Naive B cell (primary cell): ENCODE results near the gene GPR152. TPM values are rescaled to one million over a fixed set of nuclear protein-coding genes. Genes with fewer than 3 reads are reported as not detected.

Experiments used
- ATAC-seq, 2 donors: fragments of 150-1000 bp; cut with Tn5 transposase; 2 replicates each; pipeline ENCODE4 v1.10.0; 2021; ENCODE audit warnings: low read depth in 2 of 2, mild to moderate bottlenecking in 2 of 2, moderate library complexity in 2 of 2
- DNase-seq: peaks from one replicate; pipeline ENCODE4 v3.0.0; 2022
- H3K27ac Mint-ChIP-seq, 6 donors: one replicate each; pipeline ENCODE4 v1.8.0; 2020 to 2022; ENCODE audit warnings: mild to moderate bottlenecking in 6 of 6, mixed read lengths in 6 of 6, moderate library complexity in 5 of 6, inconsistent platforms in 2 of 6
- H3K27me3 Mint-ChIP-seq, 3 donors: one replicate each; pipeline ENCODE4 v1.8.0; 2021 to 2022; ENCODE audit warnings: mixed read lengths in 3 of 3, mild to moderate bottlenecking in 1 of 3
- H3K36me3 Mint-ChIP-seq, 2 donors: one replicate each; pipeline ENCODE4 v1.8.0; 2020 to 2022; ENCODE audit warnings: mixed read lengths in 2 of 2, inconsistent platforms in 1 of 2, mild to moderate bottlenecking in 1 of 2
- H3K4me1 Mint-ChIP-seq, 3 donors: one replicate each; pipeline ENCODE4 v1.8.0; 2020 to 2022; ENCODE audit warnings: mixed read lengths in 3 of 3, inconsistent platforms in 1 of 3, mild to moderate bottlenecking in 1 of 3, moderate library complexity in 1 of 3
- H3K4me3 Mint-ChIP-seq, 8 donors: one replicate each; pipeline ENCODE4 v1.8.0; 2020 to 2022; ENCODE audit warnings: mild to moderate bottlenecking in 8 of 8, mixed read lengths in 8 of 8, moderate library complexity in 8 of 8, inconsistent platforms in 2 of 8
- H3K9me3 Mint-ChIP-seq, 7 donors: one replicate each; pipeline ENCODE4 v1.8.0; 2020 to 2022; ENCODE audit warnings: mixed read lengths in 7 of 7, mild to moderate bottlenecking in 5 of 7, inconsistent platforms in 2 of 7, moderate library complexity in 1 of 7
- polyA plus RNA-seq, 6 donors: library from polyadenylated mRNA; unstranded; fragments of 300-500 nt; fragmentation: Illumina TruSeq; gene quantifications; one replicate each; pipeline ENCODE4 v1.2.3, GENCODE V29; 2021; ENCODE audit warnings: low read depth in 6 of 6

The GPR152 gene
- polyA plus RNA-seq, 6 donors from 2014 or later: 1.1 to 2.5 (median 1.7) TPM; not detected in 1

GRCh38 chr11:67453816-67454732 is 1.5 kb upstream of the GPR152 start:
- ATAC-seq (no peak), DNase-seq (no peak)
- Mint-ChIP-seq H3K4me3 (no peak overlapping the region), H3K9me3 (no peaks in the 10 kb centered on the region), H3K4me1 (peaks cover 30 to 59% (median 54%) of the 10 kb centered on the region in 3 donors), H3K27ac (peak overlapping the region in 1 of 6 donors; percentile 84), H3K36me3 (no peaks in the 10 kb centered on the region), H3K27me3 (no peaks in the 10 kb centered on the region)

DNA sequence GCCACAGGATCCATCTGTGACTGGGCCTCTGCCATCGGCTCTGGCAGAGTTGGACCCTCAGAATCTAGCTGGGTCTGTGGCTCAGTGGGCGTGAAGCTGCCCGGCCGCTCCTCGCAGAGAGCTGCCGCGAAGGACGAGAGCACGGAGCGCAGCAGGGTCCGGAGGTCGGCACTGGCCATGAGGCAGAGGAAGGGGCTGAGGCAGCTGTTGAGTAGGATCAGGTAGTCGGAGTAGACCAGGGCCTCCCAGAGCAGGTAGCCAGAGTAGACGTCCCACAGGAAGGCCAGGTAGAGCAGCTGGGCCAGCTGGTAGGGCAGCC is 912 bp downstream of the GPR152 start:
- ATAC-seq (no peak), DNase-seq (no peak)
- no peaks in the 10 kb centered on the region for H3K36me3 Mint-ChIP-seq
- no peaks in the 10 kb centered on the region for H3K9me3 Mint-ChIP-seq
- H3K4me1 Mint-ChIP-seq: peaks cover 24 to 58% (median 47%) of the 10 kb centered on the region in 3 donors
- H3K27me3 Mint-ChIP-seq: no peaks in the 10 kb centered on the region
- peak overlapping the region in 1 of 6 donors; percentile 49 for H3K27ac Mint-ChIP-seq
- peak overlapping the region in 1 of 8 donors; percentile 30 for H3K4me3 Mint-ChIP-seq

DNA sequence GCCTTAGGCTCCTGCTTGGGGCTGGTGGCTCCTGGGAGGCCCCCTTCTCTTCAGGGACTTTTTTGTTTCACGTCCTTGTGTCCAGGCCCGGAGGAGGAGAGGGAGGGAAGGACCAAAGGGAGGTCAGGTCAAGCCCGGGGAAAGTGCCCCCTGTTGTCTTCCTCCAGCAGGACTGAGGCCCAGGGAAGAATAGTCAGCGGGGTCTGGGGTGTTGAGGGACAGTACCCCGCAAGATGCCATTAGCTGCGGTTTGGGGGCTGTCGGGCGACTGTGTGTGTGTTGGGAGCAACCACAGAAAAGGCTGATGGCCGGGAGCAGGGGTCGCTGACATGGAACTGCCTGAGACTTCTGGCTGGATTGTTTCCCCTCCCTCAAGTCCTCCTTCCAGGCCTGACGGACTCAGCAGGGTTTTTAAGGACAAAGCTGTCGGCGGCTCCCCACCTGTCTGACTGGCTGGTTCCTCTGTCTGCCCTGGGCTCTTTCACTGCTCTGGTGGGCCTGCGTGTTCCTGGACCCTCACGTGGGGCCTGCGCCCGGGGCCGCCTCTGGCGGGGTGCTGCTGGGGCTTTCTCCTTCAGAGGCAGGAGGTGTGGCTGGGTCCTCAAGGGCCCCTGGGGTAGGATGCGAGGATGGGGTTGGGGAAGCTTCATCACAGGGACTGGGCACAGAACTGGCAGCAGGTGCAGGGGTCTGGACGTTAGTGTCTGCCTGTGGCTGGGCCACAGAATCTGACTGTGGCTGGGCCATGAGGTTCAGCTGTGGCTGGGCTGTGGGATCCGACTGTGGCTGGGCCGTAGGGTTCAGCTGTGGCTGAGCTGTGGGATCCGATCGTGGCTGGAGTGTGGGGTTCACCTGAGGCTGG is 1.5 kb downstream of the GPR152 start:
- H3K27ac Mint-ChIP-seq: peak overlapping the region in 3 of 6 donors; percentile 49 to 74 (median 56)
- H3K4me3 Mint-ChIP-seq: peak overlapping the region in 2 of 8 donors; percentile 30 to 76
- H3K9me3 Mint-ChIP-seq: no peaks in the 10 kb centered on the region
- no peaks in the 10 kb centered on the region for H3K27me3 Mint-ChIP-seq
- ATAC-seq (no peak), DNase-seq (no peak)
- peaks cover 27 to 64% (median 52%) of the 10 kb centered on the region in 3 donors for H3K4me1 Mint-ChIP-seq
- no peaks in the 10 kb centered on the region for H3K36me3 Mint-ChIP-seq

GRCh38 chr11:67449116-67449844 is 3.2 kb downstream of the GPR152 start:
- no peaks in the 10 kb centered on the region for H3K27me3 Mint-ChIP-seq
- peak overlapping the region in 5 of 6 donors; percentile 12 to 86 (median 59) for H3K27ac Mint-ChIP-seq
- ATAC-seq (no peak), DNase-seq (no peak)
- peaks cover 38 to 74% (median 59%) of the 10 kb centered on the region in 3 donors for H3K4me1 Mint-ChIP-seq
- no peaks in the 10 kb centered on the region for H3K9me3 Mint-ChIP-seq
- H3K36me3 Mint-ChIP-seq: no peaks in the 10 kb centered on the region
- H3K4me3 Mint-ChIP-seq: peak overlapping the region in 5 of 8 donors; percentile 9 to 77 (median 50)

DNA sequence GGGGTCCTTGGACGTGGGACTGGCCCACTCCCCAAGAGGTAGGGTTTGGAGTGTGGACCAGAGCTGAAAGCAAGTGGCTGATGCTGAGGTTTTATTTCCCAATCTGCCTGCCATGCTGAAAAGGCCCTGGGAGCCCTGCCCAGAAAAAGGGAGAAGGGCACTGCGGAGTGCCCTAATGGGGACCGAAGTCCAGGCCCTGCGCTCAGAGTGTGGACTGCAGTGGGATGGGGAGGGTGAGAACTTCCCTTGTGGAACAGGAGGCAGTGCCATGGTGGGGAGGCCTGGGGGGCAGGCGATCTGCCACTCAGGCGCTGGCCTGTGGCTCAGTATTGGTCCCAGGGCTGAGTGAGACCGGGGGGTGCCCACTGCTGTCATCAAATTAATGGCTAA is 4.3 kb downstream of the GPR152 start:
- Mint-ChIP-seq H3K27me3 (no peaks in the 10 kb centered on the region), H3K4me1 (peaks cover 38 to 81% (median 66%) of the 10 kb centered on the region in 3 donors), H3K27ac (peak overlapping the region in 3 of 6 donors; percentile 37 to 81 (median 81)), H3K9me3 (no peaks in the 10 kb centered on the region), H3K36me3 (no peaks in the 10 kb centered on the region), H3K4me3 (peak overlapping the region in 1 of 8 donors; percentile 55)
- ATAC-seq (no peak), DNase-seq (no peak)

- Mint-ChIP-seq H3K9me3 (no peaks in the 10 kb centered on the region), H3K27me3 (no peaks in the 10 kb centered on the region), H3K4me1 (peaks cover 54 to 88% (median 82%) of the 10 kb centered on the region in 3 donors), H3K4me3 (peak overlapping the region; percentile 68 to 91 (median 84)), H3K27ac (peak overlapping the region; percentile 28 to 98 (median 95)), H3K36me3 (no peaks in the 10 kb centered on the region)
- DNase-seq (no peak), ATAC-seq (no peak)
Measured at GRCh38 chr11:67445515-67445914, 7.0 kb downstream of the GPR152 start.

- Mint-ChIP-seq H3K27ac (peak overlapping the region; percentile 64 to 97 (median 94)), H3K36me3 (no peaks in the 10 kb centered on the region), H3K4me1 (peaks cover 60 to 87% (median 84%) of the 10 kb centered on the region in 3 donors), H3K9me3 (no peaks in the 10 kb centered on the region), H3K27me3 (no peaks in the 10 kb centered on the region), H3K4me3 (peak overlapping the region; percentile 71 to 88 (median 79))
- ATAC-seq: peak in 1 of 2 donors; percentile 0
- no peak for DNase-seq
Measured at GRCh38 chr11:67442504-67443404, 9.8 kb downstream of the GPR152 start.

GRCh38 chr11:67441731-67442351 is 10.7 kb downstream of the GPR152 start:
- Mint-ChIP-seq H3K36me3 (peaks cover 0 to 2% of the 10 kb centered on the region in 2 donors), H3K9me3 (no peaks in the 10 kb centered on the region), H3K4me3 (peak overlapping the region; percentile 66 to 97 (median 77)), H3K27me3 (no peaks in the 10 kb centered on the region), H3K27ac (peak overlapping the region; percentile 67 to 97 (median 94)), H3K4me1 (peaks cover 59 to 84% (median 80%) of the 10 kb centered on the region in 3 donors)
- ATAC-seq (peak; percentile 9 to 12), DNase-seq (peak; percentile 24)

GRCh38 chr11:67441098-67441563 is 11.4 kb downstream of the GPR152 start:
- Mint-ChIP-seq H3K9me3 (no peaks in the 10 kb centered on the region), H3K27ac (peak overlapping the region in 4 of 6 donors; percentile 84 to 96 (median 90)), H3K36me3 (peaks cover 0 to 8% of the 10 kb centered on the region in 2 donors), H3K4me3 (peak overlapping the region in 7 of 8 donors; percentile 52 to 97 (median 73)), H3K4me1 (peaks cover 60 to 85% (median 76%) of the 10 kb centered on the region in 3 donors), H3K27me3 (no peaks in the 10 kb centered on the region)
- DNase-seq (peak; percentile 25), ATAC-seq (no peak)

GRCh38 chr11:67440229-67441097 is 12.1 kb downstream of the GPR152 start:
- peak overlapping the region in 5 of 6 donors; percentile 84 to 94 (median 86) for H3K27ac Mint-ChIP-seq
- peak overlapping the region; percentile 51 to 97 (median 80) for H3K4me3 Mint-ChIP-seq
- DNase-seq (no peak), ATAC-seq (no peak)
- H3K27me3 Mint-ChIP-seq: no peaks in the 10 kb centered on the region
- H3K9me3 Mint-ChIP-seq: no peaks in the 10 kb centered on the region
- H3K4me1 Mint-ChIP-seq: peaks cover 59 to 85% (median 70%) of the 10 kb centered on the region in 3 donors
- peaks cover 0 to 12% of the 10 kb centered on the region in 2 donors for H3K36me3 Mint-ChIP-seq
